Neural progenitor cell (in vitro differentiated cells): ENCODE measurements around the gene ENAH. TPM values are rescaled to one million over a fixed set of nuclear protein-coding genes. Genes with fewer than 3 reads are reported as not detected.

Experiments
- DNase-seq: peaks from one replicate; pipeline ENCODE4 v3.0.0-alpha.2; 2016; ENCODE audit warnings: low spot score
- H2AFZ ChIP-seq: fragments of 200-600 bp; sonication (generic); replicated peaks from 2 replicates; pipeline ENCODE4 v1.6.1; 2016; ENCODE audit warnings: antibody characterized with exemption
- H3F3A ChIP-seq: fragments of 200-600 bp; sonication (generic); 2 replicates; pipeline ENCODE4 v1.6.1; 2016; ENCODE audit warnings: antibody characterized with exemption, low read depth
- H3K27ac ChIP-seq: fragments of 200-600 bp; sonication (generic); 2 replicates; pipeline ENCODE4 v1.5.1; 2016; ENCODE audit warnings: mild to moderate bottlenecking
- H3K27me3 ChIP-seq: fragments of 200-600 bp; sonication (generic); 2 replicates; pipeline ENCODE4 v1.6.1; 2016; ENCODE audit warnings: mild to moderate bottlenecking, moderate library complexity
- H3K36me3 ChIP-seq: fragments of 200-600 bp; sonication (generic); 2 replicates; pipeline ENCODE4 v1.5.1; 2016
- H3K4me1 ChIP-seq: fragments of 200-600 bp; sonication (generic); 2 replicates; pipeline ENCODE4 v1.6.1; 2016; ENCODE audit warnings: mixed run types
- H3K4me2 ChIP-seq: fragments of 200-600 bp; sonication (generic); 2 replicates; pipeline ENCODE4 v1.6.1; 2016
- H3K4me3 ChIP-seq: fragments of 200-600 bp; sonication (generic); 2 replicates; pipeline ENCODE4 v1.5.1; 2016
- H3K79me2 ChIP-seq: fragments of 200-600 bp; sonication (generic); 2 replicates; pipeline ENCODE4 v1.6.1; 2016; ENCODE audit warnings: low read depth
- H3K9ac ChIP-seq: fragments of 200-600 bp; sonication (generic); 2 replicates; pipeline ENCODE4 v1.6.1; 2016
- H3K9me3 ChIP-seq: fragments of 200-600 bp; sonication (generic); 2 replicates; pipeline ENCODE4 v1.5.1; 2016; ENCODE audit warnings: low read depth
- H4K20me1 ChIP-seq: fragments of 200-600 bp; sonication (generic); 2 replicates; pipeline ENCODE4 v1.6.1; 2016; ENCODE audit warnings: low read depth
- H3K27ac Mint-ChIP-seq: 3 replicates; pipeline ENCODE4 v1.8.0; 2021; ENCODE audit warnings: mixed read lengths
- H3K27me3 Mint-ChIP-seq: 2 replicates; pipeline ENCODE4 v1.8.0; 2022; ENCODE audit warnings: low read depth, mild to moderate bottlenecking, inconsistent platforms, moderate library complexity, mixed read lengths; ENCODE audit not compliant: insufficient read depth
- H3K36me3 Mint-ChIP-seq: 3 replicates; pipeline ENCODE4 v1.8.0; 2021; ENCODE audit warnings: mixed read lengths
- H3K4me1 Mint-ChIP-seq: 3 replicates; pipeline ENCODE4 v1.8.0; 2021; ENCODE audit warnings: mixed read lengths
- H3K4me3 Mint-ChIP-seq: 3 replicates; pipeline ENCODE4 v1.8.0; 2021; ENCODE audit warnings: mild to moderate bottlenecking, moderate library complexity, mixed read lengths
- H3K9me3 Mint-ChIP-seq: 3 replicates; pipeline ENCODE4 v1.8.0; 2020; ENCODE audit warnings: mixed read lengths
- EZH2 ChIP-seq: fragments of 200-600 bp; sonication (generic); IDR thresholded peaks from 2 replicates; pipeline ENCODE4 v1.6.1; 2017; ENCODE audit warnings: antibody characterized with exemption, mild to moderate bottlenecking, moderate library complexity
- EZH2phosphoT487 ChIP-seq: fragments of 200-600 bp; sonication (generic); IDR thresholded peaks from 2 replicates; pipeline ENCODE4 v1.6.1; 2017; ENCODE audit warnings: antibody characterized with exemption
- total RNA-seq: library from RNA; depleted of rRNA; stranded (reverse); fragments of >200 nt; gene quantifications from 2 replicates; pipeline ENCODE4 v1.2.3, GENCODE V29; 2015; ENCODE audit warnings: low replicate concordance
- TF ChIP-seq, protein P1 (sequence below): fragments of 200-600 bp; sonication (generic); IDR thresholded peaks from 2 replicates; pipeline ENCODE4 v1.5.1; 2017; ENCODE audit warnings: antibody characterized with exemption, mild to moderate bottlenecking

ENAH gene
- total RNA-seq, 1 donor from 2014 or later: 346 TPM

DNA sequence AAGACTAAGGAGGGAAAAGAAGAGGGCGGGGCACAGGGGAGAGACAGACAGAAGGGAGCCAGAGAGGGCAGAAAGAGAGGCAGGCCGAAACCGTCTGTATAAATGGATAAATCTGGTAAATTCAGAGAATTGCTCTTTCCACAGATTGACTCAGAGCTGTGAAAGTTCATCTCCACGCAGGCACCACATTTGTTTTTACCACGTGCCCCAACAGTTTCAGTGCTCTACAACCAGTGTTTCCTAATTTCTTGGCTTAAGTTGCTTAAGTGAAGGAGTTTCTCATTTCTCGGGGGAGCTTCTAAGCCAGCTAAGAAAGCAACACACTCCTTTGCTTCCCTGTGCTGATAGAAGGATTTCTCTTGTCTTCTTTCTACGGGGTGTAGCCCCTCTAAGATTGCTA lies 87.1 kb downstream of the ENAH start:
- peaks cover 92% of the 10 kb centered on the region for H3K79me2 ChIP-seq
- peak overlapping the region; percentile 23 for H3K27ac ChIP-seq
- peaks cover 4% of the 10 kb centered on the region for H3K36me3 ChIP-seq
- Mint-ChIP-seq H3K36me3 (peaks cover 17% of the 10 kb centered on the region), H3K4me1 (peaks cover 9% of the 10 kb centered on the region), H3K9me3 (no peaks in the 10 kb centered on the region), H3K27ac (peak overlapping the region; percentile 52), H3K27me3 (no peaks in the 10 kb centered on the region), H3K4me3 (no peak overlapping the region)
- H3K4me3 ChIP-seq: no peak overlapping the region
- TF ChIP-seq EZH2 (no peak), EZH2phosphoT487 (no peak)
- TF ChIP-seq, protein P1, sequence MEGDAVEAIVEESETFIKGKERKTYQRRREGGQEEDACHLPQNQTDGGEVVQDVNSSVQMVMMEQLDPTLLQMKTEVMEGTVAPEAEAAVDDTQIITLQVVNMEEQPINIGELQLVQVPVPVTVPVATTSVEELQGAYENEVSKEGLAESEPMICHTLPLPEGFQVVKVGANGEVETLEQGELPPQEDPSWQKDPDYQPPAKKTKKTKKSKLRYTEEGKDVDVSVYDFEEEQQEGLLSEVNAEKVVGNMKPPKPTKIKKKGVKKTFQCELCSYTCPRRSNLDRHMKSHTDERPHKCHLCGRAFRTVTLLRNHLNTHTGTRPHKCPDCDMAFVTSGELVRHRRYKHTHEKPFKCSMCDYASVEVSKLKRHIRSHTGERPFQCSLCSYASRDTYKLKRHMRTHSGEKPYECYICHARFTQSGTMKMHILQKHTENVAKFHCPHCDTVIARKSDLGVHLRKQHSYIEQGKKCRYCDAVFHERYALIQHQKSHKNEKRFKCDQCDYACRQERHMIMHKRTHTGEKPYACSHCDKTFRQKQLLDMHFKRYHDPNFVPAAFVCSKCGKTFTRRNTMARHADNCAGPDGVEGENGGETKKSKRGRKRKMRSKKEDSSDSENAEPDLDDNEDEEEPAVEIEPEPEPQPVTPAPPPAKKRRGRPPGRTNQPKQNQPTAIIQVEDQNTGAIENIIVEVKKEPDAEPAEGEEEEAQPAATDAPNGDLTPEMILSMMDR: no peak
- H3K4me2 ChIP-seq: no peak overlapping the region
- no peaks in the 10 kb centered on the region for H3K9me3 ChIP-seq
- no peaks in the 10 kb centered on the region for H3K27me3 ChIP-seq
- no peaks in the 10 kb centered on the region for H3K4me1 ChIP-seq
- no peak for DNase-seq
- H4K20me1 ChIP-seq: peaks cover 50% of the 10 kb centered on the region
- H3F3A ChIP-seq: no peaks in the 10 kb centered on the region
- H3K9ac ChIP-seq: peak overlapping the region; percentile 9
- no peak overlapping the region for H2AFZ ChIP-seq

DNA sequence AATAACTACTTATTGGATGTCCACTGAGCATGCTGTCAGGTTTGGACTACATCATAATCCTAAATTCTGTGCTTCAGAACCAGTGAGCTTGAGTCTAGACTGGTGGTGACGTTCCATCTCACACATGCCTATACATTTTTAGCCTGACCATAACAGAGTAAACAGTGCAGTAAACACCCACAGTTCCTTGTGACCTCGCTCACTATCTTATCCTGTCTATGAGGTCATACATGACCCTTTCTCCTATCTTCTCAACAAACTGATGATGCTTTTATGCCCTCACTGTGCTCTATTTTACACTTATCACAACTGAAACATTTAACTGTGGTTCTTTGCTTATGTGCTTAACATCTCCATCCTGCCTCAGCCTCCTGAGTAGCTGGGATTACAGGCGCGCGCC lies 91.2 kb downstream of the ENAH start:
- Mint-ChIP-seq H3K9me3 (peaks cover 21% of the 10 kb centered on the region), H3K4me1 (no peaks in the 10 kb centered on the region), H3K4me3 (no peak overlapping the region), H3K36me3 (peaks cover 43% of the 10 kb centered on the region), H3K27me3 (no peaks in the 10 kb centered on the region), H3K27ac (no peak overlapping the region)
- Histone ChIP-seq H3K9ac (no peak overlapping the region), H3F3A (peaks cover 8% of the 10 kb centered on the region), H3K4me1 (no peaks in the 10 kb centered on the region), H3K4me3 (no peak overlapping the region), H3K9me3 (peaks cover 14% of the 10 kb centered on the region), H4K20me1 (peaks cover 10% of the 10 kb centered on the region), H3K36me3 (peaks cover 13% of the 10 kb centered on the region), H3K27me3 (no peaks in the 10 kb centered on the region), H3K27ac (no peak overlapping the region), H3K4me2 (no peak overlapping the region), H3K79me2 (peaks cover 88% of the 10 kb centered on the region), H2AFZ (no peak overlapping the region)
- DNase-seq: no peak
- TF ChIP-seq, protein P1: no peak
- no peak for TF ChIP-seq EZH2

- Histone ChIP-seq H3K27me3 (no peaks in the 10 kb centered on the region), H3K4me1 (no peaks in the 10 kb centered on the region), H3K4me3 (no peak overlapping the region), H4K20me1 (no peaks in the 10 kb centered on the region), H3K9me3 (peaks cover 15% of the 10 kb centered on the region), H3K27ac (no peak overlapping the region), H3K4me2 (no peak overlapping the region), H3K79me2 (peaks cover 85% of the 10 kb centered on the region), H3K9ac (no peak overlapping the region), H2AFZ (no peak overlapping the region), H3K36me3 (peaks cover 16% of the 10 kb centered on the region), H3F3A (peaks cover 21% of the 10 kb centered on the region)
- Mint-ChIP-seq H3K4me1 (no peaks in the 10 kb centered on the region), H3K9me3 (peaks cover 24% of the 10 kb centered on the region), H3K4me3 (no peak overlapping the region), H3K27me3 (no peaks in the 10 kb centered on the region), H3K36me3 (peaks cover 41% of the 10 kb centered on the region), H3K27ac (no peak overlapping the region)
- TF ChIP-seq EZH2: no peak
- TF ChIP-seq, protein P1: no peak
- TF ChIP-seq EZH2phosphoT487: no peak
- DNase-seq: no peak
These were observed 93.0 kb downstream of the ENAH start for GRCh38 chr1:225559902-225560301.
